Skeletal muscle cell (primary cell): Measurements from ENCODE around the gene CMIP.

Source experiments
- DNase-seq: peaks from one replicate; pipeline ENCODE4 v3.0.0-alpha.2; 2010; ENCODE audit warnings: low read depth
- H3K4me3 ChIP-seq: 2 replicates; pipeline ENCODE4 v1.5.1; 2011; ENCODE audit warnings: low read depth, mild to moderate bottlenecking, control low read depth, low read length, moderate library complexity

Gene CMIP

DNA sequence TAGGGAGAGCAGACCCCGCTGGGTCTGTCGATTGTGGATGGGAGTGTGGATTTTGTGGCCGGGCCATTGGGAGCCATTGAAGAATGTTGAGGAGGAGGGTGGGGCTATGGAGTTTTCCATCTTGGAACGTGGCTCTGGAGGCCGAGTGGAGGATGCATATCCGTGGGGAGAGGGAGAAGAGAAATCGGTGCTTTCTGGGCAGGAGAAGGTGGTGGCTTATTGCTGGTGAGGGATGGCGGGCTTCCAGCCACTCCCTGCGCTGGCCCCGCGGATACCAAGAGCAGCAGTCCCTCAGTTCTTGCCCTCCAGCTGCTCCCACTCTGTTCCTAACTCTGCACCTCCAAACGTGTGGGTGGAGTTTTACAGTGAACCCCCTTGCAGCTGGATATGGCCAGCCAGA is 162.4 kb downstream of the CMIP start:
- no peak for DNase-seq
- H3K4me3 ChIP-seq = no peak overlapping the region

- no peak for DNase-seq
- no peak overlapping the region for H3K4me3 ChIP-seq
These were observed 163.4 kb downstream of the CMIP start for GRCh38 chr16:81607805-81608522.

DNA sequence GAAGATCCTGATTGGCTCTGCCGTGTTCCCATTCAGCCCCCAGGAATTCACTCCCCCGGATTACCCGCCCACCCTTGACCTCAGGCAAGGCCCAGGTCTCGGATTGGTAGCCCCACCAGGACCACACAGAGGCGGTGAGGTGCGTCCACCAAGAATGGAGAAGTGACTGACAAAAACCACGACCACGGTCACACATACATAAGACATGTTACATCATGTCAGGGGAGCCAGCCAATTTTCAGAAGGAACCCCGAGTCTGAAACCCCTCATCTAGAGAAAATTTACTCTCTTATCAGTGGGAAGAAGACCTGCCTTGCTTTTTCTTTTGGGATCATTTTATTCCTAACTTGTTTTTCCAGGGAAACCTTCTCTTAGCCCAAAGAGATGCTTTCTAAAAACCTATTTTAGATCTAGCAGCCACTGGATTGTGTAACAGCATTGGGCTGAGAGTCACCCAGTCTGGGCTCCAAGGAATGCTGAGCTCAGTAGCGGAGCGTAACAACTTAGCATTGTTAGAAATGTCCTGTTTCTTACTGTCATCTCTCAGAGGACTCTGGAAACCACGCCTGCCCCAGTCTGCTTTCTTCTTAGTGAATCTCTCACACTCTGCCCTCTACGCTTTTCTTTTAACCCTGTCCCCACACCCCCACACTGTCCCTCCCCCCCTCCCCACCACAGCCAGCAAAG is 164.1 kb downstream of the CMIP start:
- no peak overlapping the region for H3K4me3 ChIP-seq
- no peak for DNase-seq

DNA sequence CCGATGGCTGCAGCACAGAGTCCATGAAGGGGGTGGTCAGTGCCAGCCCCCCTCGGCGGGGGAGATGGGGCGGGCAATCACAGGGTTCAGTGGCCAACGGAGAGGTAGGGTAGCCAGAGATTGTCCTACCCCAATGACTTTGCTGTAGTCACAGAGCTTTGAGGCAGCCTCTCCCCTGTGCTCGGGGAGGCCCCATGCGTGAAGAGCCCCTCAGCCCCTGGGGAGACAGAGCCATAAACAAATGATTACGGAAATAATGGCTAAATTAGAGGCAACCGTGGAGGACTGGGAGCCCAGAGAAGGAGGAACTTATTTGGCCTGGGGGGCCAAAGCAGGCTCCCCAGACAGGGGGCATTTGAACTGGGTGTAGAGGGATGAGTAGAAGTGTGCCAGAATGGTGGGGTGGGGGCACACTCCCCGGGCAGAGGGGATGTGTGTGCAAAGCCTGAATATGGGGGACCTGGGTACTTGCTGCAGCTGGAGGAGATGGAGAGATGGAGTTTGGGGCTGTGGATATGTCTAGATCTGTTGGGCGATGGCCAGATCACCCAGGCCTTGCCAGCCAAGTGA is 164.8 kb downstream of the CMIP start:
- no peak overlapping the region for H3K4me3 ChIP-seq
- DNase-seq = no peak

DNA sequence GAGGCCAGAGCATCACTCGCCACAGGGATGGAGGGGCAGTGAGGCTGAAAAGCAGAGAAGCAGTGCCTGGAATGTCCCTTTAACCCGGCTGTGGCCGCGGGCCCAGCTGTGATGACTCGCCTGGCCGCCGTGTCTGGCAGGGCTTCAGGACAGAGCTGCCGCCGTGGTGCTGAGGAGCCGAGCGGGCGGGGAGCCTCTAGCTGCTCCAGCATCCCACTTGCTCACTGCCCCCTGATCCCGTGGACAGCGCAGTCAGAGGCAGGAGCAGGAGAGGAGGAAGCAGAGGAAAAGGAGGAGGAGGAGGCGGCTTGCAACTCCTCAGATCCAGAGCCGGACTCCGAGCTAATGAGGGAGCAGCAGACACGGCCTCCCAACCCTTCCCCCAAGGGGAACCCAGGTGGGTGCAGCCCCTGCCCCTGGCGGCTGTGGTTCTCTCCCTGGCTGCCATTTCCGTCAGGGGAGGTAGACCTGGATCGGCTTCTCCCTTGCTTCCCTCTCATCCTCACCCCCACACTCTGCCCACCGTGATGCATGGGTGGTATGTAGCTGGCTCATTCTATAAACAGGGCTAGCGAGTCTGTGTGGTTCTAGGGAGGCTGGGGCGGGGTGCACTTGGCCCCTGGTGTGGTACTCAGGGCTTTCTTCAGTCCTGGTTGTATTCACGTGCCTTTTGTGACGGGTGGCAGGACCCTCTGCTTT is 165.7 kb downstream of the CMIP start:
- no peak for DNase-seq
- H3K4me3 ChIP-seq = no peak overlapping the region

- no peak for DNase-seq
- H3K4me3 ChIP-seq = no peak overlapping the region
These were observed 166.3 kb downstream of the CMIP start for GRCh38 chr16:81610936-81611335.

- H3K4me3 ChIP-seq = no peak overlapping the region
- no peak for DNase-seq
These were observed 167.1 kb downstream of the CMIP start for GRCh38 chr16:81611721-81612120.

DNA sequence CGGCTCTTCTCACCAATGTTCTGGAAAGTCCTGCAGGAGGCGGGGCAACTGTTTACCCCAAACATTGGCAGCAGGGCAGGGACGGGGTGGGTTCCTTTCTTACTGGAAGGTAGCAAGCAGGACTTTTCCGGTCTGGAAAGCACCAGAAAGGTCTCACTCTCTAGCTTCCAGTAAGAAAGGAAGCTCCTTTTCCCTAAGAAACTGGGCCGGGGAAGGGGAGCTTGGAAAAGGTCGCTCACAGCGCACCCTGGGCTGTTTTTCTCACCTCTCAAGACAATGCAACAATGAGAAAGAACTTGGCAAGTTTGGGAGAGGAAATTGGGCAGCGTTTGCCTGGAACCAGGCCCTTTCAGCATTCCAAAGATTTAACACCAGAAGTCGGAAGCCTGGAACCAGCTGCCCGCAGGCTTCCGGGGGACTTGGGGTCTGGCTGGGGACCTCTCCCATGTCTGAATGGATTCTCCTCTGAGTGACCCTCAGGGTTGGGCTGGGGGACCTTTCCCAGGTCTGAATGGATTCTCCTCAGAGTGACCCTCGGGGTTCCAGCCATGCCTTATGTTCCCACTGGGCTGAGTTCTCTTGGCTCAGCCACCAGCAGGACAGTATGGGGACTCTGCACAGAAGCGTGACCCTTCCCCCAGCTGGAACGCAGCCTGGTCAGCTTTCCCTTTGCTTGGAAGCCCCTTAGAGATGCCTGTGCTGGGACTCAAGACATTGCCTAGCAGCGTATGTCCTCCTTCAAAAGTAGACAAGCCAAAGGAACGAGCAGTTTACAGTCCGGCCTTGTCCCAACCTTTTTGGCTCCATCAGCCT is 167.9 kb downstream of the CMIP start:
- no peak for DNase-seq
- H3K4me3 ChIP-seq = no peak overlapping the region

DNA sequence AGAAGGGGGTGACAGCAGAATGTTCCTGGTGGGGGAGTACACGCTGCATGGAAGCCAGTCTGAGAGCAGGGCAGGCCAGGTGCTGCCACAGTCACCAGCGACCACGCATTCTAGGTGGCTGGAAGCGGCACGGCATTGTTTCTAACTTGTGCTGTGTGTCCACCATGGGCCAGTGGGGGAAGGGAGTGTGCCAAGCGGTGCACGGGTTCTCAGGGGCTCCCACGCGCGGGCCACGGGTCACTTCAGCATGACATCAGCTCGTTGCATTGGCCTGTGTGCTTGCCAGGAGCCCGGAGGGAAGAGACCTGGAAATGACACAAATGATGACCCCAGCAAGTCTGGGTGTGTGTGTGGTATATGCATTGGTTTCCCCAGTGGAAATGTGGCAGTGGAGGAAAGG is 169.6 kb downstream of the CMIP start:
- no peak overlapping the region for H3K4me3 ChIP-seq
- DNase-seq = no peak

DNA sequence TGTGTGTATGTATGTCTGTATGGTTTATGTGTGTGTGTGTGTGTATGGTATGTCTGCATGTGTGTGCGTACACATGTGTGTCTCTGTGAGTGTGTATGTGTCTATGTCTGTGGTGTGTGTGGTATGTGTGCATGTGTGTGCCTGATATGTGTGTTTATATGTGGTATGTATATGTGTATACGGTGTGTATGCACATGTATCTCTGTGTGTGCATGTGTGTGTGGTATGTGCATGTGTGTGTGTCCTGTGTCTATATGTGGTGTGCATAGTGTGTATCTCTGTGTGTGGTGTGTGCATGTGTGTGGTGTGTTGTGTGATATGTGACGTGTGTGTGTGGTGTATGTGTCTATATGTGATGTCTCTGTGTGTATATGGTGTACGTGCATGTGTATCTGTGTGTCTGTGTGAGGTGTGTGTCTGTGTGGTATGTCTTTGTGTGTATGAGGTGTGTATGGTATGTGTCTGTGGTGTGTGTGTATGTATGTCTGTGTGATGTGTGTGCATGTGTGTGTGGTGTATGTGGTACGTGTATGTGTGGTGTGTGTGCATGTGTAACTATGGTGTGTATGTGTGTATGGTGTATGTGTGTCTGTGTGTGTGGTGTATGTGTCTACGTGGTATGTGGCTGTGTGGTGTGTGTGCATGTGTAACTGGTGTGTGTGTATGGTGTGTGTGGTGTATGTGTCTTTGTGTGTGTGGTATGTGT is 170.2 kb downstream of the CMIP start:
- H3K4me3 ChIP-seq = no peak overlapping the region
- no peak for DNase-seq

GRCh38 chr16:81615411-81615810 is 170.8 kb downstream of the CMIP start:
- DNase-seq = no peak
- no peak overlapping the region for H3K4me3 ChIP-seq

DNA sequence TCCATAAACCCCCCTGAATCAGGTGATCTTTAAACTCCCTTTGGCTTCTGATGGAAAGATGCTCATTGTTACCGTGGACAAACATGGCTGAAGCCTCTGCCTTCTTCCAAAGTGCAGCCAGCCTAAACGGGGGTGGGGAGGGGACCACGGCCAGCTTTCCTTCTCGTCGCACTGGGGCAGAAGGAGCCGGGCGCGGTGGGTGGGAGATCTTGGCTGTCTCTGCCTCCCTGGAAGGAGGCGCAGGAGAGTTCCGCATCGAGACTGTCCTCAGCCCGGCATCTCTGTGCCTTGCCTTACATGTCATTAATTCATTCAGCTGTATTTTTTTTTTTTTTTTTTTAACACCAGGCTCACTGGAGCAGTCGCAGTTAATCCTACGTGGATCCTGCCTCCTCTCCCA is 171.2 kb downstream of the CMIP start:
- H3K4me3 ChIP-seq = no peak overlapping the region
- no peak for DNase-seq

- DNase-seq = no peak
- no peak overlapping the region for H3K4me3 ChIP-seq
These were observed 171.9 kb downstream of the CMIP start for GRCh38 chr16:81616321-81617020.

DNA sequence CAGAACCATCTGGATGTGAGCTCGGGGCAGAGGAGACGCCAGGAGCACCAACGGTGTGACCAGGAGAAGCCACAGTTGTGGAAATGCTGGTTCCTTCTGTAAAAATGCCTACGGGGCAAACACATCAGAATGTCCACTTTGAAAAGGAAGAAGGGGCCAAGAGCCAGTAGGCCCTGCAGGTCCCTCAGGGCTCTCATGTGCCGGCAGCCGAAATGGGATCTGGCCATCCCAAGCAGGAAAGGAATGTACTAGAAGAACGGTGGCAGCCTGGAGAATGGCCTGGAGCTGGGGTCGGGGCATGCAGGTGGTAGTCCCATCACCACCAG is 172.4 kb downstream of the CMIP start:
- no peak overlapping the region for H3K4me3 ChIP-seq
- DNase-seq = no peak

GRCh38 chr16:81618187-81618586 is 173.6 kb downstream of the CMIP start:
- DNase-seq = no peak
- no peak overlapping the region for H3K4me3 ChIP-seq

DNA sequence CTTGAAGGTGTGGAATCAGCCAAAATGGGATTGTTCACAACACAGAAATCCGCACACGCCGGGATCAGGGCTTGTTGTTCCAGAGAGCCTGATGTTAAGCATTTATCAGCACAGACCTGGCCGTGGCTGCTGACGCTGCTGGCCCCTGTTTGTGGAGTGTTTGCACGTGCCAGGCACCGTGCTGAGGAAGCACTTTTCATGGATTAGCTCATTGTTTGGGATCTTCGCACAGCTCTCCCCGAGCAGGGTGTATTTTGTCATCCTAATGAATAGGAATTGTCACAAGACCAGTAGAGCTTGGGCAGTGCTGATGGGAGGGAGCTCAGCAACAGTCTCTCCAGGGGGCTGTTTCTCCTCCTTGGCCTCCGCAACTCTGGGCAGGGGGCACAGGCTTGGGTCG is 174.1 kb downstream of the CMIP start:
- no peak for DNase-seq
- no peak overlapping the region for H3K4me3 ChIP-seq

GRCh38 chr16:81620029-81620428 is 175.4 kb downstream of the CMIP start:
- DNase-seq = no peak
- H3K4me3 ChIP-seq = no peak overlapping the region

DNA sequence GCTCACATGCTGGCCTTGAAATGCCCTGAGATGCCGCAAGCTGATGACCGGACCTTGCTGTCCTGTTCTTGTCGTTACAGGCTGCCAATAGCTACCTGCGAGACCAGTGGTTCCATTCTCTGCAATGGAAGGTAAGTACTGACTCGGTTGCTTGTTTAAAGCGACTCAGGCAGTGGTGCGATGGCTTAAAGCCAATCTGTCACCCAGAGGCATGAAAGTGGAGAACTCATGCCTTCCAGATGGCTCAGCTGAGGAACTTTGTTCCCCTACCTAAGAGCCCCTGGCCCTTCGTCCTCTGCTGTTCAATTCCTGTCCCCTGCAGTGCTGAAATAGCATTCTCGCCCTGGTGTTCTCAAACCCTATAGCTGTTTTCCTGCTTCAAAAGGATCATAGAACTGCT is 176.2 kb downstream of the CMIP start:
- no peak for DNase-seq
- H3K4me3 ChIP-seq = no peak overlapping the region

DNA sequence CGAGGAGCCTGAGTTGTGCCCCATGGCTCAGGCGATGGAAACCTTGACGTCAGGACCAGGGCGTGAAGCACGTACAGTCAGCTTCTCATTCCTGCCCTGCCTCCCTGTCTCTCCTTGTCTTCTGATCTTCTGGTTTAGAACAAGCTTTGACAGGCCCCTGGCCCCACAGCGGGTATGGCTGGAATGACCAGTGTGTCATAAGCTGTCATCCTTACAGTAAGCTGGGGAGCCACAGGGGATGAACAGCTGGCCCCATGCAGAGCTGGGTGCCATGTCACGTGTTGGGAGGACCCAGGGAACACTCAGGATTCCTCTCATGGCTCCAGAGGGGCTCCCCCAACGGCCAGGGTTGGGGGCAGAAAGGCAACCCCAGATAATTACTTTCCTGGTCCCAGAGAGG is 176.9 kb downstream of the CMIP start:
- H3K4me3 ChIP-seq = no peak overlapping the region
- DNase-seq = no peak
